HFFc6 (cell line): ENCODE measurements around the gene CYP46A1. TPM values are rescaled to one million over a fixed set of nuclear protein-coding genes. Genes with fewer than 3 reads are reported as not detected.
A peak's percentile ranks its signal among the peaks of the same experiment; 100 is the strongest.

Experiments
- DNase-seq: peaks from one replicate; pipeline ENCODE4 v3.0.0-alpha.2; 2018
- H3K27ac Mint-ChIP-seq: 2 replicates; pipeline ENCODE4 v1.8.0; 2020; ENCODE audit warnings: mild to moderate bottlenecking, mixed read lengths
- H3K27me3 Mint-ChIP-seq: 2 replicates; pipeline ENCODE4 v1.8.0; 2021; ENCODE audit warnings: mild to moderate bottlenecking, moderate library complexity, mixed read lengths; ENCODE audit not compliant: insufficient read depth
- H3K36me3 Mint-ChIP-seq: 2 replicates; pipeline ENCODE4 v1.8.0; 2021; ENCODE audit warnings: low read depth, mixed read lengths
- H3K4me1 Mint-ChIP-seq: 2 replicates; pipeline ENCODE4 v1.8.0; 2020; ENCODE audit warnings: low read depth, mixed read lengths
- H3K4me3 Mint-ChIP-seq: 2 replicates; pipeline ENCODE4 v1.8.0; 2020; ENCODE audit warnings: mild to moderate bottlenecking, moderate library complexity, mixed read lengths
- H3K9me3 Mint-ChIP-seq: 2 replicates; pipeline ENCODE4 v1.8.0; 2020; ENCODE audit warnings: mild to moderate bottlenecking, mixed read lengths
- CTCF ChIP-seq: fragments of 200-600 bp; sonication (generic); IDR thresholded peaks from 2 replicates; pipeline ENCODE4 v1.5.0; 2021; ENCODE audit warnings: antibody characterized with exemption, mild to moderate bottlenecking
- total RNA-seq, 6 experiments: library from RNA; stranded (reverse); fragmentation: NEBNext Ultra II Directional; extraction: Animal tissue kit (Norgen Biotek cat#: 25700); gene quantifications; 2 replicates in 1 of 6; 3 replicates in 5 of 6; pipeline ENCODE4 v1.2.3, GENCODE V29; 2021

Gene CYP46A1
- total RNA-seq, 6 experiments from 2014 or later = 0.28 to 0.62 (median 0.49) TPM

DNA sequence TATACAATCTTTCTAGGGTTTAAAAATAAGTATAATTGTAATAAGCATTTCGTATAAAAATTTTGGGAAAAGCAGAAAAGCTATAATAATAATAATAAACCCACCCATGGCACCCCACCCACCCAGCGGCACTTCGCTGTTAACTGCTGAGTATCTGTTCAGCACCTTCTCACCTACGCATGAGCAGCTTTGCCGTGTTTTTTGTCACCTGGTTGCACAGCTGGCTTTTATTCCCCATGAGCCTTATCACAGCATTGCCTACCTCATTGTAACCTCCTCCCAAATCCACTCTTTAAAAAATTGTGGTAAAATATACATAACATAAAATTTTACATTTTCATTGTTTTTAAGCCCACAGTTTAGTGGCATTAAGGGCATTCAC is 34.7 kb downstream of the CYP46A1 start:
- H3K4me1 Mint-ChIP-seq = no peaks in the 10 kb centered on the region
- no peak for TF ChIP-seq CTCF
- no peaks in the 10 kb centered on the region for H3K9me3 Mint-ChIP-seq
- H3K4me3 Mint-ChIP-seq = no peak overlapping the region
- H3K27ac Mint-ChIP-seq = no peak overlapping the region
- DNase-seq = no peak
- H3K27me3 Mint-ChIP-seq = peaks cover 21% of the 10 kb centered on the region
- no peaks in the 10 kb centered on the region for H3K36me3 Mint-ChIP-seq

- Mint-ChIP-seq H3K4me3 (no peak overlapping the region), H3K36me3 (no peaks in the 10 kb centered on the region), H3K27me3 (peaks cover 21% of the 10 kb centered on the region), H3K27ac (no peak overlapping the region), H3K9me3 (no peaks in the 10 kb centered on the region), H3K4me1 (no peaks in the 10 kb centered on the region)
- no peak for DNase-seq
- no peak for TF ChIP-seq CTCF
These were observed 37.1 kb downstream of the CYP46A1 start for GRCh38 chr14:99720941-99721791.

- Mint-ChIP-seq H3K27ac (no peak overlapping the region), H3K36me3 (no peaks in the 10 kb centered on the region), H3K4me3 (no peak overlapping the region), H3K9me3 (no peaks in the 10 kb centered on the region), H3K4me1 (no peaks in the 10 kb centered on the region), H3K27me3 (peaks cover 19% of the 10 kb centered on the region)
- DNase-seq = no peak
- TF ChIP-seq CTCF = no peak
These were observed 37.9 kb downstream of the CYP46A1 start for GRCh38 chr14:99721792-99722516.

DNA sequence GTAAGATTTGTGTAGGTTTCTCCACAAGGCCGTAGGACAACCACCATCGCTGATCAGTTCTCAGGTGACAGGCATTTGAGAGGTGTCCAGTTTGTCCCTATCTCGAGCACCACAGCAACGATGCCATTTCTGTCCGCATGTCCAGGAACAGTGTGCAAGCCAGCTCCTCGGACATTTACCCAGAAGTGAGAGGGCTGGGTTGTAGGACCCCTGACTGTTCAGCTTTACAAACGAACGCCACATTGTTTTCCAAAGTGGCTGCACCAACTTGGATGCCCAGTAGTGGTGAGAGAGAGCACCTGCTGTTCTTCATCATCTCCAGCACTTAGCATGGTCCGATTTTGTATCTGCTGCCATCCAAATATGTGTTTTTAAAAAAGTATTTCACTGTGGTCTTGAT is 38.6 kb downstream of the CYP46A1 start:
- Mint-ChIP-seq H3K4me1 (no peaks in the 10 kb centered on the region), H3K9me3 (no peaks in the 10 kb centered on the region), H3K36me3 (no peaks in the 10 kb centered on the region), H3K27ac (no peak overlapping the region), H3K27me3 (peaks cover 24% of the 10 kb centered on the region), H3K4me3 (no peak overlapping the region)
- no peak for DNase-seq
- TF ChIP-seq CTCF = no peak

DNA sequence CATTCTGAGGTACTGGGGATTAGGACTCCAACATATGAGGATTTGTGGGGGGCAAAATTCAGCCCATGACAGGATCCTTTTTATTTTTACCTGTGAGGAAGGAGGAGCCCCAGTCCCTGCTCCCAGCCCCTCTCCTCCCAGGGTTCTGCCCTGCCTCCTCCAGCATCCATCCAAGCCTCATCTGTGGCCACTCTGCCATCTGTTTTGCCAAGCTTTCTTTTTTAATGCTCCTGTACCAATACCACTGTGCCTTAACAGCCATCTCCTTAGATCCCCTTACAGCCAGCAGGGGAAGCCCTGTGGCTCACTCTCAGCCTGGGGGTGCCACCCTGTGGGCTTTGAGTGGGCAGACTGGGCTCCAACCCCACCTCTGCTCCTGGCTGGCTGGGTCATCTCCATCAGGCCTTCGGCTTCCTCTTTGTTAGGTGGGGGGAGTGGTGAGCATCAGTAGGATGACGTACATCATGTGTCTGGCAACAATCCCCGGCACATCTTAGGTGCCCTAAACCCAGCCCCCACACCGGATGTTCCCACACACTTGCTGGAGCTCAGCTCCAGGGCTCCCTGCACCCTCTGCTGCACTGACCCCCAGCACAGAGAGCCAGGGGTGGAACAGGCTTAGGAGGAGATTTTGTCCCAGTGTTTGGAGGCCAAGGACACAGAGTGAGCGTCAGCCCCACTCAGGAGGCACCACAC is 40.2 kb downstream of the CYP46A1 start:
- TF ChIP-seq CTCF = 0 out of 2 replicates have a peak, but pooled peaks have one; percentile 7
- Mint-ChIP-seq H3K27me3 (peaks cover 26% of the 10 kb centered on the region), H3K9me3 (no peaks in the 10 kb centered on the region), H3K36me3 (no peaks in the 10 kb centered on the region), H3K4me1 (no peaks in the 10 kb centered on the region), H3K4me3 (no peak overlapping the region), H3K27ac (no peak overlapping the region)
- no peak for DNase-seq
